Thymus (tissue), 11 donors: ENCODE data around the gene RNF151. TPM values are rescaled to one million over a fixed set of nuclear protein-coding genes. Genes with fewer than 3 reads are reported as not detected.

Experiments
- DNase-seq, 9 donors: peaks; one replicate each; pipeline ENCODE4 v3.0.0-alpha.2; 2013; ENCODE audit warnings: low spot score in 9 of 9, low read depth in 6 of 9, missing footprints in 1 of 9
- H3K27ac ChIP-seq, 2 donors: one replicate each; pipeline ENCODE4 v1.5.1; 2013; ENCODE audit warnings: control low read depth in 1 of 2, low read depth in 1 of 2, low read length in 1 of 2, mild to moderate bottlenecking in 1 of 2, moderate library complexity in 1 of 2
- H3K27me3 ChIP-seq, 2 donors: one replicate each; pipeline ENCODE4 v1.5.1; 2013; ENCODE audit warnings: low read length in 1 of 2; ENCODE audit not compliant: control insufficient read depth in 2 of 2, insufficient read depth in 1 of 2
- H3K36me3 ChIP-seq, 2 donors: one replicate each; pipeline ENCODE4 v1.5.1; 2013; ENCODE audit warnings: low read length in 1 of 2, mild to moderate bottlenecking in 1 of 2, moderate library complexity in 1 of 2; ENCODE audit not compliant: control insufficient read depth in 2 of 2, insufficient read depth in 2 of 2
- H3K4me1 ChIP-seq, 2 donors: one replicate each; pipeline ENCODE4 v1.5.1; 2013; ENCODE audit warnings: low read length in 2 of 2; ENCODE audit not compliant: control insufficient read depth in 2 of 2, insufficient read depth in 2 of 2
- H3K4me3 ChIP-seq, 2 donors: one replicate each; pipeline ENCODE4 v1.5.1; 2013; ENCODE audit warnings: low read length in 2 of 2, control low read depth in 1 of 2, mild to moderate bottlenecking in 1 of 2
- H3K9me3 ChIP-seq, 2 donors: one replicate each; pipeline ENCODE4 v1.5.1; 2013; ENCODE audit warnings: low read length in 1 of 2, mild to moderate bottlenecking in 1 of 2; ENCODE audit not compliant: control insufficient read depth in 2 of 2, insufficient read depth in 1 of 2
- WGBS: extraction: QIAGEN DNeasy Blood & Tissue Kit; methylation state at CpG from one replicate; pipeline ENCODE4 v1.1.7; 2013; 5-methylcytosine and 5-hydroxymethylcytosine counted together
- polyA plus RNA-seq: library from polyadenylated mRNA; stranded (reverse); fragments of 200-250 nt; gene quantifications from one replicate; pipeline ENCODE4 v1.2.3, GENCODE V29; 2013
- total RNA-seq: library from RNA; stranded (reverse); fragments of 120-200 nt; gene quantifications from one replicate; pipeline ENCODE4 v1.2.4, GENCODE V29; 2013
- donor health status: healthy.

Gene RNF151
- total and polyA plus RNA-seq, 2 donors = 0.82 TPM; not detected in 1

GRCh38 chr16:2001456-2002355 is 35.0 kb downstream of the RNF151 start:
- DNase-seq = no peak
- H3K4me3 ChIP-seq = no peak overlapping the region
- 98% methylated on average over 53 of the region's 53 CpGs for WGBS
- no peaks in the 10 kb centered on the region for H3K27me3 ChIP-seq
- H3K27ac ChIP-seq = no peak overlapping the region
- H3K9me3 ChIP-seq = peaks cover 0 to 10% of the 10 kb centered on the region in 2 donors
- H3K4me1 ChIP-seq = peaks cover under 1 to 12% of the 10 kb centered on the region in 2 donors
- H3K36me3 ChIP-seq = peaks cover 67 to 68% of the 10 kb centered on the region in 2 donors

- WGBS = 97% methylated on average over 47 of the region's 47 CpGs
- Histone ChIP-seq H3K27ac (no peak overlapping the region), H3K27me3 (no peaks in the 10 kb centered on the region), H3K36me3 (peaks cover 58 to 64% of the 10 kb centered on the region in 2 donors), H3K9me3 (peaks cover 0 to 10% of the 10 kb centered on the region in 2 donors), H3K4me3 (no peak overlapping the region), H3K4me1 (peaks cover 9 to 19% of the 10 kb centered on the region in 2 donors)
- DNase-seq = no peak
Observed at GRCh38 chr16:2002406-2003230, 36.0 kb downstream of the RNF151 start.

GRCh38 chr16:2003231-2003826 is 36.7 kb downstream of the RNF151 start:
- peaks cover 51 to 61% of the 10 kb centered on the region in 2 donors for H3K36me3 ChIP-seq
- peaks cover 16 to 26% of the 10 kb centered on the region in 2 donors for H3K4me1 ChIP-seq
- H3K9me3 ChIP-seq = peaks cover 0 to 10% of the 10 kb centered on the region in 2 donors
- no peaks in the 10 kb centered on the region for H3K27me3 ChIP-seq
- WGBS = 94% methylated on average over 8 of the region's 8 CpGs
- H3K4me3 ChIP-seq = no peak overlapping the region
- no peak for DNase-seq
- no peak overlapping the region for H3K27ac ChIP-seq

- Histone ChIP-seq H3K27me3 (no peaks in the 10 kb centered on the region), H3K36me3 (peaks cover 44 to 55% of the 10 kb centered on the region in 2 donors), H3K4me1 (peaks cover 19 to 32% of the 10 kb centered on the region in 2 donors), H3K27ac (no peak overlapping the region), H3K4me3 (no peak overlapping the region), H3K9me3 (peaks cover 0 to 13% of the 10 kb centered on the region in 2 donors)
- 53% methylated on average over 36 of the region's 36 CpGs for WGBS
- peak in 5 of 9 donors; percentile 66 to 87 (median 80) for DNase-seq
Observed at GRCh38 chr16:2003827-2004641, 37.4 kb downstream of the RNF151 start.

- DNase-seq = no peak
- Histone ChIP-seq H3K4me3 (no peak overlapping the region), H3K9me3 (peaks cover 0 to 13% of the 10 kb centered on the region in 2 donors), H3K27me3 (no peaks in the 10 kb centered on the region), H3K27ac (no peak overlapping the region), H3K36me3 (peaks cover 35 to 46% of the 10 kb centered on the region in 2 donors), H3K4me1 (peaks cover 19 to 32% of the 10 kb centered on the region in 2 donors)
- WGBS = 92% methylated on average over 34 of the region's 34 CpGs
Observed at GRCh38 chr16:2004795-2005517, 38.3 kb downstream of the RNF151 start.

- H3K9me3 ChIP-seq = peaks cover 0 to 13% of the 10 kb centered on the region in 2 donors
- H3K27ac ChIP-seq = no peak overlapping the region
- no peak for DNase-seq
- WGBS = 77% methylated on average over 21 of the region's 21 CpGs
- peaks cover 26 to 39% of the 10 kb centered on the region in 2 donors for H3K4me1 ChIP-seq
- H3K36me3 ChIP-seq = peaks cover 28 to 40% of the 10 kb centered on the region in 2 donors
- no peaks in the 10 kb centered on the region for H3K27me3 ChIP-seq
- H3K4me3 ChIP-seq = no peak overlapping the region
Observed at GRCh38 chr16:2005646-2006045, 39.0 kb downstream of the RNF151 start.

GRCh38 chr16:2006317-2006716 is 39.7 kb downstream of the RNF151 start:
- H3K36me3 ChIP-seq = peaks cover 21 to 35% of the 10 kb centered on the region in 2 donors
- no peaks in the 10 kb centered on the region for H3K27me3 ChIP-seq
- no peak for DNase-seq
- H3K9me3 ChIP-seq = peaks cover 0 to 13% of the 10 kb centered on the region in 2 donors
- no peak overlapping the region for H3K27ac ChIP-seq
- H3K4me3 ChIP-seq = no peak overlapping the region
- peaks cover 26 to 40% of the 10 kb centered on the region in 2 donors for H3K4me1 ChIP-seq
- WGBS = 99% methylated on average over 8 of the region's 8 CpGs
